ENCODE measurements around the gene MIS18A.

DNA sequence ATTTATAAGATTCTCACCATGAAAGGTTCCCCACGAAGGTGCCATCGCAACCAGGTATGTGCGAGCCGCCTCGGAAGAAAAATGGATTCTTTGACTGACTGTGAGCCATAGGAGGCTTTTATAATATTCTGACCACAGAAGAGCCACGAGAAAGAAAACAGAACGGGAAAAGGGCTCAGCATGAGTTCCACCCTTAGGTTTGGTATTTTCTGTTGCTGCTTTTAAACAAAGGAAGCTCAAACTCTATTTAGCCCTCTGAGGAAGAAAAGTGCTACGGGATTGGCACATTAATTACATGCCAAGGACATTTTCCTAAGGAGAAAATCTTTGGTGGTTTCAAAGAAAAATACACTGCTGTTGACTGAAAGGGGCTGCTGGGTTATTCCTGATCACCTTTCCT lies 39.3 kb downstream of the MIS18A start:
- TF ChIP-seq CTCF (IDR thresholded peaks at IDR 0.05) (no peak), POLR2A (IDR thresholded peaks at IDR 0.05) (no peak)
